ENCODE data around the gene CRACDL.

The CRACDL gene

GRCh38 chr2:98896416-98896815 is 39.6 kb downstream of the CRACDL start:
- H3K36me3 ChIP-seq (ENCODE audit: control insufficient read depth in 1 of 2, insufficient read depth in 2 of 2, low read length in 2 of 2): no peaks in the 10 kb centered on the region
- H2BK120ac ChIP-seq (ENCODE audit: insufficient read depth, low read length, poor library complexity): no peak overlapping the region
- H3K27me3 ChIP-seq (ENCODE audit: insufficient read depth, low read length): no peaks in the 10 kb centered on the region
- H3K79me1 ChIP-seq (ENCODE audit: low read length): no peaks in the 10 kb centered on the region
- H4K12ac ChIP-seq (ENCODE audit: low read depth, low read length): no peak overlapping the region
- H2BK5ac ChIP-seq (ENCODE audit: low read depth, low read length, poor library complexity): no peak overlapping the region
- no peak overlapping the region for H4K8ac ChIP-seq (ENCODE audit: low read depth, low read length)
- no peaks in the 10 kb centered on the region for H3K4me1 ChIP-seq (ENCODE audit: control insufficient read depth in 1 of 2, insufficient read depth in 2 of 2, low read length in 2 of 2)
- no peaks in the 10 kb centered on the region for H3K79me2 ChIP-seq (ENCODE audit: control insufficient read depth, insufficient read depth, low read length, poor library complexity)
- H3K9ac ChIP-seq (ENCODE audit: low read length): no peak overlapping the region
- H3K18ac ChIP-seq (ENCODE audit: low read length): no peak overlapping the region
- H3K4me2 ChIP-seq (ENCODE audit: low read length): no peak overlapping the region
- H2AK5ac ChIP-seq (ENCODE audit: low read length): no peak overlapping the region
- H3K27ac ChIP-seq (ENCODE audit: low read depth, low read length): no peak overlapping the region
- no peak overlapping the region for H2BK12ac ChIP-seq (ENCODE audit: low read length)
- DNase-seq: no peak
- no peak overlapping the region for H4K91ac ChIP-seq (ENCODE audit: low read depth, low read length)
- no peak overlapping the region for H3K14ac ChIP-seq (ENCODE audit: low read length)
- H3K9me3 ChIP-seq (ENCODE audit: insufficient read depth, low read depth, low read length): no peaks in the 10 kb centered on the region
- H3K4ac ChIP-seq (ENCODE audit: low read depth, low read length): no peak overlapping the region
- no peak overlapping the region for H3K23ac ChIP-seq (ENCODE audit: low read length)
- no peak overlapping the region for H3K4me3 ChIP-seq (ENCODE audit: low read depth, low read length)
- no peak overlapping the region for H2AFZ ChIP-seq (ENCODE audit: insufficient read depth, low read length, poor library complexity)
- WGBS (ENCODE audit: extremely low coverage, insufficient coverage, insufficient read length): no CpG with 5 or more reads among the region's 2 CpGs

DNA sequence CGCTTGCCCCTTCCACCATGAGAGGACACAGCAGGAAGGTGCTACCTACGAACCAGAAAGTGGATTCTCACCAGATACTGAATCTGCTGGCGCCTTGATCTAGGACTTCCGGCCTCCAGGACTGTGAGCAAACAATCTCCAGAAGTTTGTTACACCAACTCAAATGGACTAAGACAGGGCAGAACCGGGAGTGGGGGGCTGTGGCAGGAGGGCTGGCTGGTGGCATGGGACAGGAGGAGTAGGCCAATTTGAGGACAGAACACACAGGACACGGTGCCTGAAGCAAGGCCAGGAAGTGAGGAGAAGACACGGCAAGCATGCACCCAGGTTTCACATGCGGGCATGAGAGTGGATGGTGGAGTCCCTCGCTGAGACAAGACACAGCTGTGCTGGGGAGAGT is 40.1 kb downstream of the CRACDL start:
- no CpG with 5 or more reads among the region's 9 CpGs for WGBS (ENCODE audit: extremely low coverage, insufficient coverage, insufficient read length)
- no peak overlapping the region for H3K4me2 ChIP-seq (ENCODE audit: low read length)
- H2AFZ ChIP-seq (ENCODE audit: insufficient read depth, low read length, poor library complexity): no peak overlapping the region
- H4K8ac ChIP-seq (ENCODE audit: low read depth, low read length): no peak overlapping the region
- H2BK12ac ChIP-seq (ENCODE audit: low read length): no peak overlapping the region
- no peak overlapping the region for H2BK120ac ChIP-seq (ENCODE audit: insufficient read depth, low read length, poor library complexity)
- no peak overlapping the region for H4K91ac ChIP-seq (ENCODE audit: low read depth, low read length)
- peak overlapping the region; percentile 12 for H3K4me3 ChIP-seq (ENCODE audit: low read depth, low read length)
- no peaks in the 10 kb centered on the region for H3K79me2 ChIP-seq (ENCODE audit: control insufficient read depth, insufficient read depth, low read length, poor library complexity)
- H2BK5ac ChIP-seq (ENCODE audit: low read depth, low read length, poor library complexity): no peak overlapping the region
- no peaks in the 10 kb centered on the region for H3K9me3 ChIP-seq (ENCODE audit: insufficient read depth, low read depth, low read length)
- H2AK5ac ChIP-seq (ENCODE audit: low read length): no peak overlapping the region
- H3K9ac ChIP-seq (ENCODE audit: low read length): no peak overlapping the region
- H3K4ac ChIP-seq (ENCODE audit: low read depth, low read length): no peak overlapping the region
- no peak overlapping the region for H3K23ac ChIP-seq (ENCODE audit: low read length)
- DNase-seq: peak; percentile 47 to 79
- no peak overlapping the region for H3K27ac ChIP-seq (ENCODE audit: low read depth, low read length)
- no peaks in the 10 kb centered on the region for H3K4me1 ChIP-seq (ENCODE audit: control insufficient read depth in 1 of 2, insufficient read depth in 2 of 2, low read length in 2 of 2)
- no peaks in the 10 kb centered on the region for H3K36me3 ChIP-seq (ENCODE audit: control insufficient read depth in 1 of 2, insufficient read depth in 2 of 2, low read length in 2 of 2)
- H3K27me3 ChIP-seq (ENCODE audit: insufficient read depth, low read length): no peaks in the 10 kb centered on the region
- H3K18ac ChIP-seq (ENCODE audit: low read length): no peak overlapping the region
- no peaks in the 10 kb centered on the region for H3K79me1 ChIP-seq (ENCODE audit: low read length)
- no peak overlapping the region for H3K14ac ChIP-seq (ENCODE audit: low read length)
- H4K12ac ChIP-seq (ENCODE audit: low read depth, low read length): no peak overlapping the region

GRCh38 chr2:98895221-98895620 is 40.8 kb downstream of the CRACDL start:
- H3K14ac ChIP-seq (ENCODE audit: low read length): no peak overlapping the region

DNA sequence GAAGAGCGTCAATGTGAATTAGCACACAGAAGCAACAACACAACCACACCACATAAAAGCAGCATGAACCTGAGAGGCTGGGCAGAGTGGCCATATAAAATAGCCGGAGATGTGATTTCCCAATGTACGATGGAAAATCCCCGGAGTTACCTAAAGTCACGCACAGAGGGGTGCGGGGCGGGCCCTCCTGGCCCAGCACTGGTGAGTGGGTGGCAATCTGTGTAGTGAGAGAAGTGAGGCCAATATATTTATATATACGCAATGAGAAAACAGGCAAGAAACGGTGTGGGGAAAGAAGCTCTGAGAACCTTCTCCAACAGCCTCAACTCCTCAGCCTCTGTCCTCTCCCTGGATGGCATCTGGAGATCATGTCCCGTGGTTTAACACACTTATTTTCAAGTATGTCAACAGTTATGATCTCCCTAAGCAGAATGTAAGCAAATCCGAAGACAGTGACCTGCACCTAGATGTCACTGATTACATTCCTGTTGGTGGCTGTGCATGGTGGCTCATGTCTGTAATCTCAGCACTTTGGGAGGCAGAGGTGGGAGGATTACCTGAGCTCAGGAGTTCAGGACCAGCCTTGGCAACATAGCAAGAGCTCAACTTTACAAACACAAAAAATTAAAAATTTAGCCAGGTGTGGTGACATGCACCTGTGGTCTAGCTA is 41.6 kb downstream of the CRACDL start:
- no peaks in the 10 kb centered on the region for H3K36me3 ChIP-seq (ENCODE audit: control insufficient read depth in 1 of 2, insufficient read depth in 2 of 2, low read length in 2 of 2)
- H2BK120ac ChIP-seq (ENCODE audit: insufficient read depth, low read length, poor library complexity): no peak overlapping the region
- H3K9ac ChIP-seq (ENCODE audit: low read length): no peak overlapping the region
- no peaks in the 10 kb centered on the region for H3K79me2 ChIP-seq (ENCODE audit: control insufficient read depth, insufficient read depth, low read length, poor library complexity)
- no peaks in the 10 kb centered on the region for H3K79me1 ChIP-seq (ENCODE audit: low read length)
- H2AK5ac ChIP-seq (ENCODE audit: low read length): no peak overlapping the region
- H2BK12ac ChIP-seq (ENCODE audit: low read length): no peak overlapping the region
- H4K8ac ChIP-seq (ENCODE audit: low read depth, low read length): no peak overlapping the region
- no peaks in the 10 kb centered on the region for H3K9me3 ChIP-seq (ENCODE audit: insufficient read depth, low read depth, low read length)
- H4K12ac ChIP-seq (ENCODE audit: low read depth, low read length): no peak overlapping the region
- H3K27me3 ChIP-seq (ENCODE audit: insufficient read depth, low read length): no peaks in the 10 kb centered on the region
- H3K4me3 ChIP-seq (ENCODE audit: low read depth, low read length): no peak overlapping the region
- H2AFZ ChIP-seq (ENCODE audit: insufficient read depth, low read length, poor library complexity): no peak overlapping the region
- no peaks in the 10 kb centered on the region for H3K4me1 ChIP-seq (ENCODE audit: control insufficient read depth in 1 of 2, insufficient read depth in 2 of 2, low read length in 2 of 2)
- no peak overlapping the region for H3K23ac ChIP-seq (ENCODE audit: low read length)
- DNase-seq: peak; percentile 68 to 85
- H3K4me2 ChIP-seq (ENCODE audit: low read length): no peak overlapping the region
- H3K18ac ChIP-seq (ENCODE audit: low read length): no peak overlapping the region
- no peak overlapping the region for H2BK5ac ChIP-seq (ENCODE audit: low read depth, low read length, poor library complexity)
- H3K27ac ChIP-seq (ENCODE audit: low read depth, low read length): no peak overlapping the region
- no peak overlapping the region for H3K4ac ChIP-seq (ENCODE audit: low read depth, low read length)
- no peak overlapping the region for H4K91ac ChIP-seq (ENCODE audit: low read depth, low read length)
- WGBS (ENCODE audit: extremely low coverage, insufficient coverage, insufficient read length): no CpG with 5 or more reads among the region's 11 CpGs
- H3K14ac ChIP-seq (ENCODE audit: low read length): no peak overlapping the region

More at GRCh38 chr2:98895221-98895620, 40.8 kb downstream of the CRACDL start:
- Histone ChIP-seq H4K91ac (ENCODE audit: low read depth, low read length) (no peak overlapping the region), H2BK5ac (ENCODE audit: low read depth, low read length, poor library complexity) (no peak overlapping the region), H3K4ac (ENCODE audit: low read depth, low read length) (no peak overlapping the region), H2BK120ac (ENCODE audit: insufficient read depth, low read length, poor library complexity) (no peak overlapping the region), H3K79me2 (ENCODE audit: control insufficient read depth, insufficient read depth, low read length, poor library complexity) (no peaks in the 10 kb centered on the region), H3K4me3 (ENCODE audit: low read depth, low read length) (no peak overlapping the region), H3K23ac (ENCODE audit: low read length) (no peak overlapping the region), H3K9me3 (ENCODE audit: insufficient read depth, low read depth, low read length) (no peaks in the 10 kb centered on the region), H3K9ac (ENCODE audit: low read length) (no peak overlapping the region), H2AFZ (ENCODE audit: insufficient read depth, low read length, poor library complexity) (no peak overlapping the region), H3K36me3 (ENCODE audit: control insufficient read depth in 1 of 2, insufficient read depth in 2 of 2, low read length in 2 of 2) (no peaks in the 10 kb centered on the region), H3K27me3 (ENCODE audit: insufficient read depth, low read length) (no peaks in the 10 kb centered on the region), H3K79me1 (ENCODE audit: low read length) (no peaks in the 10 kb centered on the region), H3K4me1 (ENCODE audit: control insufficient read depth in 1 of 2, insufficient read depth in 2 of 2, low read length in 2 of 2) (no peaks in the 10 kb centered on the region), H3K18ac (ENCODE audit: low read length) (no peak overlapping the region), H3K27ac (ENCODE audit: low read depth, low read length) (no peak overlapping the region), H4K12ac (ENCODE audit: low read depth, low read length) (no peak overlapping the region), H3K4me2 (ENCODE audit: low read length) (no peak overlapping the region), H2BK12ac (ENCODE audit: low read length) (no peak overlapping the region), H4K8ac (ENCODE audit: low read depth, low read length) (no peak overlapping the region), H2AK5ac (ENCODE audit: low read length) (no peak overlapping the region)
- peak; percentile 84 to 93 for DNase-seq
- WGBS (ENCODE audit: extremely low coverage, insufficient coverage, insufficient read length): no CpG with 5 or more reads among the region's 7 CpGs
